Activated naive CD4-positive, alpha-beta T cell treated with Interleukin-2 at 50 U/mL for 16 hours (primary cell): ENCODE data around the gene MED19.
"Not testable (repeated sequence)": the region's sequence is repeated elsewhere in the genome, so short reads cannot be mapped to it uniquely, and the experiment has no call there.

ENCODE experiments used
- DNase-seq: peaks from one replicate; pipeline ENCODE4 v3.0.0-alpha.2; 2020

Gene MED19, protein sequence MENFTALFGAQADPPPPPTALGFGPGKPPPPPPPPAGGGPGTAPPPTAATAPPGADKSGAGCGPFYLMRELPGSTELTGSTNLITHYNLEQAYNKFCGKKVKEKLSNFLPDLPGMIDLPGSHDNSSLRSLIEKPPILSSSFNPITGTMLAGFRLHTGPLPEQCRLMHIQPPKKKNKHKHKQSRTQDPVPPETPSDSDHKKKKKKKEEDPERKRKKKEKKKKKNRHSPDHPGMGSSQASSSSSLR

DNA sequence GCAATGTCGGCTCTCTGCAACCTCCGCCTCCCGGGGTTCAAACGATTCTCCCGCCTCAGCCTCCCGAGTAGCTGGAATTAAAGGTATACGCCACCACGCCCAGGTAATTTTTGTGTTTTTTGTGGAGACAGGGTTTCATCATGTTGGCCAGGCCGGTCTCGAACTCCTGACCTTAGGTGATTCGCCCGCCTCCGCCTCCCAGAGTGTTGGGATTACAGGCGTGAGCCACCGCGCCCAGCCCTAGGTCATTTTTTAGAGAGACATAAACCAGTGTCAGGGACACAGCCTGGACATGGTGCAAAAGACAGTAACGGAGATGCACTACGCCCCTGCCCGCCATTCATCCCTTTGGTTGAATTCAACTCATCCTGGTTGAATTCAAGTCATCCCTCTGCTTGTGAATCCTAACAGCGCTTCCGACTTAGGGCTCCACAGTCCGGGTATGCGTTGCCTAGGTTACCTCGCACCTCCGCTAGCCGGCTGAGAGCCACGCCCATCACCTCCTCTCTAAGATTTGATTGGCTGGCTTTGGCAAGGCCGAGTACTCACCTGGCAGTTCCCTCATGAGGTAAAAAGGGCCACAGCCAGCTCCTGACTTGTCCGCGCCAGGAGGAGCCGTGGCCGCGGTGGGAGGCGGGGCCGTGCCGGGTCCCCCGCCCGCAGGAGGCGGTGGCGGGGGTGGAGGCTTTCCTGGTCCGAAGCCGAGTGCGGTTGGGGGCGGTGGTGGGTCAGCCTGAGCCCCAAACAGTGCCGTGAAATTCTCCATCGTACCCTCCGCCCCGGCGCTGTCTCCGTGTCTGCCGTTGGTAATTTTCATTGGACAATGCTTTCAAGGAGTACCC, at the start of gene MED19:
MED19 (minus strand) TSS at position 802 of the 842 bp plus-strand sequence; CDS start at position 766, 36 bp downstream.
- DNase-seq, result peak; percentile 80

DNA sequence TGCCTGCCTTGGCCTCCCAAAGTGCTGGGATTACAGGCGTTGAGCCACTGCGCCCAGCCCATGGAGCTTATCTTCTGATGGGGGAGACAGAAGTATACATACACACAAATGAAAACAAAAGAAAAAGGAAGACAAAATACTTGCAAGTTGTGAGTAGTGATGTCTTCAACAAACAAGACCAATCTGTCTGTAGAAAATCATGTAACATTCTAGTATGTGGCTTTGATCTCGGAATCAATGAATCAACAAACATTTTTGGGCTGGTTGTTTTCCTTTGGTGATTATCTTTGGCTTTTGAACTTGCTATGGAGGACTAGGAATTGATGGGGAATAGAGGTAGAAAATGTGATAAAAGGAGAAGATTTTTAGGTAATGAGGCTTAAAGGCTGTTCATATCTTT, 46.2 kb upstream of the MED19 start:
- DNase-seq, result no peak

DNA sequence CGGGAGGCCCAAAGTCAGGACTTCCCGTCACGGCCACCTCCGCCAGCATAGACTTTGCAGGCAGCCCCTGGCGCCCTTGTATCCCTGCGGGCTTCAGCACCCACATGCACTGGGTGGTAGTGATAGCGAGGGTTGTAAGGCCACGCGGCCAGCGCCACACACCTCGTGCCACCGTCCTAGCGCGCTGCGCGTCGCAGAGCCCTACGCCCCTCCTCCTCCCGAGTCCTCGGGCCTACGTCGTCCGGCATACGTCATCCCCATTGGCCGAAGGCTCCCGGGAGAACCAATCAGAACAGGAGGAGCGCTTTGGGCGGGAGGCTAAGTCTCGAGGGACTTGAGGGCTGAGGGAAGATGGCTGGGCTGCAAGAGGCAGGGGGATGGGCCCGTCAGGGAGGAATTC, 40.9 kb upstream of the MED19 start:
- no peak for DNase-seq

DNA sequence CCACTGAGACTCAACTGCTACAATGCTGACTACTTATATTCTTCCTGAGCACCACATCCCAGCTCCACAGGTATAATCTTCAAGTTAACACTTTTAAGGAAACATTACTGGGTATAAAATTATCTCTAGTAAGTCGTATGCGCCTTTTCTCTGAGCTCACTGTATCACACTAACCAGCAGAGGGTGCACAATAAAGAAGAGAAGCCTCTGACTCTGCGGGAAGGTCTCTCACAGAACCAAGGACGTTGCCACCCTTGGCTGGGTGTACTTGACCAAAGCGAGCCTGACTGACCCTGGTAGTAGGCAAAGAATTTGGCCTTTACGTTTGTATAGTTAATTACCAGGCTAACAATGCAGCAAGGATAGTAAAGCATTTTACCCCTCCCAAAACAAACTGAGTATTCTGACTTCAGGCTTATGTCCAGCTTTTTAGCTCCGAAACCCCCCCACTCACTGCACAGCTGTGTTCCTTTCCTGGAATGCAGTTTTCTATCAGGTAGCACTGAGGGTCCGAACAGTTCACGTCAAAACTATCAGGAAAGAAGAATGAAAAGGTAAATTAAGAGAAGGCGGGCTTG, 39.8 kb upstream of the MED19 start, which contains the start of gene BTBD18:
BTBD18 (minus strand) TSS at position 144 of the 578 bp plus-strand sequence. CDS start 631 bp downstream, outside the sequence.
- DNase-seq, result no peak

DNA sequence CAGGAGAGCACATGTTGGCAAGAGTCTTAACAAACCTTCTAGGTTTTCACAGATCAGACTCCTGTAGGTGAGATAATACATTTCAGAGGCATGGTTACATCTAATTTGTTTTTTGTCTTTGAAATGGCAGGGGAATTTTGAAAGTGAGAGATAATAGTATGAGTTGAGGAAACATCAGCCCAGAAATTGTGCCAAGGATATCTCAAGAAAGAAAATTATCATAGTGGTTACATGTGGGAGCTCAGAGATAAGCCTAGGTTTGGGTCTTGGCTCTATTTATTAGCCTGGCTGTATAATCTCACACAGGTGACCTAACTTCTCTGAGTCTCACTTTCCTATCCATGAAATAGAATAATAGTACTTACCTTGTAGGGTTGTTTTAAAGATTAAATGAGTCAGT, 39.2 kb upstream of the MED19 start:
- DNase-seq, result no peak

DNA sequence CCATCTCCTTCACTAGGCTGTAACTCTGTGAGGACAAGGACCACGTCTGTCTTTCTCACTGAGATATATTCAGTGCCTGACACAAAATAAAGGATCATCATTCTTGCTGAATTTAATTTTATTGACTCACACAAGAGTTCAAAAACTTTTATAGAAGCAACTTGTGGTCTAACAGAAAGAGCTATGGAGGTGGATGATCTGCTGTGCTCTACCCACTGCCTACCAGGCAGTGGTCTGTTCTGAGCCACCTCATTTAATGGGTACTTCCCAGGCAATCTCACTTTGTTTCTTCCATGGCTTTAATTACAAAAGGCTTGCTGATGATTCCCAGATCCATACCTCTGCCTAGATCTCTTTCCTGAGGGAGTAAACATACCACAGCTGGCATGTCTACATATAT, 34.9 kb upstream of the MED19 start:
- DNase-seq, result no peak

DNA sequence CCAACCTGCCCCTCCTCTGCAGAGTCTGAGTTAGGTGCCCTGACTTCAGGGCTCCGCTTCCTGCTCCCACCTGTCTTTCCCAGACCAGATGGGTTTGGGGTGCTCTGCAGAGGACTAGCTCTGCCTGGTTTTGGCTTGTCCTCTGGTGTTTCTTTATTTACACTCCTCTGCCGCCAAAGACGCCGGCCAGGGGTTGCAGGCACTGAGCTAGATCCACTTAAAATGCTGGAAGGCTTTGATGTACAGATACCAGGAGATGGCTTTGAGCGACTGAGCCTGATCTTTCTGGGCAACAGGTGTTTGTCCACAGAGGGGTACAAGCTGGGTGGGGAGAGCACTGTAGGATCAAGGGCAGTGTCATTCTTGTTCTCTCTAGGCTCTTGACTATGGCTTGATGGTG, 33.2 kb upstream of the MED19 start:
- DNase-seq, result no peak

DNA sequence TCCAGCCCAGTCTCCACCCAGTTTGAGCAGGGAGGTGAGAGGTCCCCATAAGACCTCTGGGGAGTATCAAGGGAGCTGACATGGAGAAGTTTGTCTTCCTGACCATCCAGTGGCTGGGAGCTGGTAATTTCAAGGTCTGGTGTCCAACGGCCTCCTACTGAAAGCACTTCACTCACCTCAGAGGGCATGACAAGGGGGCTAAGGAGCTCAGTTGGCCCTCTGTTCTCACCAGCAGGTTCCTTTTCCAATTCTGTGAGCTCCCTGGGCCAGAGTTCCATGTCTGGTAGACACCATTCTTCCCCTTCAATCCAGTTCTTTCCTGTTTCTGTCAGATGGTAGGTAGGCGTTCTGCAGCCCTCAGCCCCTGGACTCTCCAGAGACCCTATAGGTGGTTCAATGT, 32.3 kb upstream of the MED19 start:
- no peak for DNase-seq

DNA sequence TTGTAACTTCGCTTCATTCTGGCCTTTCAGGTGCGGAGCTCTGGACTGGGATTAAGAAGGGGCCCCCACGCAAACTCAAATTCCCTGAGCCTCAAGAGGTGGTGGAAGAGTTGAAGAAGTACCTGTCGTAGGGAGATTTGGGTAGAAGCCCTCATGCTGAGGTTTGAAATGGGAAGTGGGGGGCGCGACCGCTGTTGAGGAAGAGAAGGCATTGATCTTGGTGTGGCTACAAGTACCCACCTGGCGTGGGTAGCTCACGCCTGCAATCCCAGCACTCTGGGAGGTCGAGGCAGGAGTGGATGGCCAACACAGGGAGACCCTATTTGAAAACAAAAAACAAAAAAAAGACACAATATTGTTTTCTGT, 30.1 kb upstream of the MED19 start:
- no peak for DNase-seq

DNA sequence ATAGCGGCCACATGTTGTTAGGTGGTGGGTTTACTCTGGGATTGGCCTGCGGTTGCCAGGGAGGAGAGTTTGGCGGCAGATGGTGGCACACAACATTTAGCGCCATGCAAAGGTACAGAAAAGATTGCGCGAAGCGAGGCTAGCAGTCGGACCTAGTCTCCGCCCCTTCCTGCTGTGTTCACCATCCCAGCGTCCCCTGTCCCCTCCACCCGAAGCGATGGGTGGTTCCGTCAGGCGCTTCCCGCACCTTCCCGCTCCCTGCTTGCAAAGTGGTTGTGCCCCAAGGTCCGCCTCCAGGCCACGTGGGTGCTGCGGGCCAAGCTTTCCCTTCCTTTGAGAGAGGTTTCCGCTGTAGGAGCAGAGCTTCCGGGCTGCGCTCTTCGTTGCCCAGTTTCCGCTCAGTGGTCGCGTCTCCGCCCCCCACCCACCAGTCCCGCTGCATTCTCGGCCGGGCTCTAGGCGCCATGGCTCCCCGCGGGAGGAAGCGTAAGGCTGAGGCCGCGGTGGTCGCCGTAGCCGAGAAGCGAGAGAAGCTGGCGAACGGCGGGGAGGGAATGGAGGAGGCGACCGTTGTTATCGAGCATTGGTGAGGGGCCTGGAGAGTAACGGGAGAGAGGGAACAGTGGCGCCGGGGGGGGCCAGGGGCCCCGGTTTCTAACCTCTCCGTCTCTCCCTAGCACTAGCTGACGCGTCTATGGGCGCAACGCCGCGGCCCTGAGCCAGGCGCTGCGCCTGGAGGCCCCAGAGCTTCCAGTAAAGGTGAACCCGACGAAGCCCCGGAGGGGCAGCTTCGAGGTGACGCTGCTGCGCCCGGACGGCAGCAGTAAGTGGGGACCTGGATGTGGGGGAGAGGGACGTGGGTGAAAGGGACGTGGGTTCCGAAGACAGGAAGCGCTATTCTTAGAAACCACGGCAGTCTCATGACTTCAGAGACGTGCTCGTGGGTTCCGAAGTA, 29.4 kb upstream of the MED19 start, which contains the start of gene SELENOH:
SELENOH (plus strand) TSS at position 360 of the 955 bp plus-strand sequence; CDS start at position 465, 105 bp downstream.
- peak; percentile 97 for DNase-seq

DNA sequence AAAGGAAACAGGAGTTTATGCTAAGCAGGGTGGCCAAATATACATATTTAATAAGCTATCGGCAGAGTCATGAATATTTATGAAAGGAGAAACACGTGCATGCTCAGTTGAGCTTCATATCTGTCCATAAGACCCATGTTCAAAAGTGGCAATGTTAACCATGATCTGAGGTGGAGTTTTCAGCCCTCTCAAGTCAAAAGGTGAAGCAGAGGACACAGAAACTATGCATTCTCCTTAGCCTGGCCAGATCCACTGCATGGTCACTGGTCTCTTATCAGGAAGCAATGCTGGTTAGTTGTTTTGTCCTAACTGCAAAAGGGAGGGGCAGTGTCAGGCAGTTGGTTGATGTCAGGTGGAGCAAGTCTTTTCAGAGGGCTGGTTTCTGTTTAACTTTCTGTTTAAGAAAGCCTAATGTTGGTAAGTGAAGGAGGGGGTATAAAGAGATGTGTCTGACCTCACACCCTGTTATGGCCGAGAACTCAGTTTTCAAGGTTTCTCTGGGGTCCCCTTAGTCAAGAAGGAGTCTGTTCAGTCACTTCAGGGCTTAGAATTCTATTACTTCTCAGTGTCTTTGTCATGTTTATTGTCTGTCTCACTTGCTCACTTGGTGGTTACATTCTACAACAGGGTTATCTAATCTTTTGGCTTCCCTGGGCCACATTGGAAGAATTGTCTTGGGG, 23.7 kb upstream of the MED19 start:
- no peak for DNase-seq

DNA sequence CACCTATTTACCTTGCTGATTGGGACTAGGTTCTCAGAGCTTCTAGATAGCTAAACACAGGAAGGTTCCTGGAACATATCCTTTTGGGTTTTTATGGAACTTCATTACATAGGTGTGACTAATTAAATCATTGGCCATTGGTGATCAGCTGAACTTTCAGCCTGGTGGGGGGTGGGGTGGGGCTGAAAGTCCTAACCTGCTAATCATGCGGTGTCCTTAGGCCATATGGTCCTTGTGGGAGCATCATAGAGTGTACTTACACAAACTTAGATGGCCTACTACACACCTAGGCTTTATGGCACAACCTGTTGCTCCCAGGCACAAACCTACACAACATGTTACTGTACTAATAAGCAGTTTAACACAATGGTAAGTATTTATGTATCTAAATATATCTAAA, 20.6 kb upstream of the MED19 start:
- no peak for DNase-seq

DNA sequence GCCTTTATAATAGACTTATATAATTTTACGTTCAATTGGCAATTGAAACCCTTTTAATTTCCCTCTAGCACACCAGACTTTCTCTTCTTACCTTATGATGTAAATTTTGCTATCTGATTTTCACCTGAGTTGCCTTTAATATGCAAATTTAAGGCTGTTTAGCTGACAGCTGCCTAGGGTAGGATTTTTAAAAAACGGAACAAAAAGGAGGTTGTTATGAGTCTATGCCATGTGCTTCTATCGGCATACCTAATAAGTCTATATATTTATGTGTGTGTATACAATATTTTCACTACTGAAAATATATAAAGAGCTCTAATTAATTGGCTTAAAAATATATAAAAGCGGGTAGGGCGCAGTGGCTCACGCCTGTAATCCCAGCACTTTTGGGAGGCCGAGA, 17.5 kb upstream of the MED19 start:
- no peak for DNase-seq

DNA sequence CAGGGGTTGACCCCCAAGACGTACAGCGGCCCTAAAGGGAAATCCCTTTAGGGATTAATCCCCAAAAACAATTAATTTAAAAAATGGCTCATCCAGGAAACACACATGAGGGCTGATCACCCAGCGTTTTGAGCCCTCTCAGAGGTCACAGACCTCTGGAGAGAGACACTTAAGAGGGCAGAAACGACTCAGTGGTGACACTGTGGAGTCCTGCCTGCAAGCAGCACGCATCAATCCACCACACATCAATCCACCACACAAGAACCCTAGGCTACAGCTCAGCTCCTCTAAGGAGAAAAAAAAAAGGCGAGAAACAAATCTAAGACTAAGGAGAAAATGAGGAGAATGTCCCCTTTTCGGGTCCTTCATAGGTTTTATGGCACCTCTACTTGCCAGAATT, 16.8 kb upstream of the MED19 start:
- no peak for DNase-seq

DNA sequence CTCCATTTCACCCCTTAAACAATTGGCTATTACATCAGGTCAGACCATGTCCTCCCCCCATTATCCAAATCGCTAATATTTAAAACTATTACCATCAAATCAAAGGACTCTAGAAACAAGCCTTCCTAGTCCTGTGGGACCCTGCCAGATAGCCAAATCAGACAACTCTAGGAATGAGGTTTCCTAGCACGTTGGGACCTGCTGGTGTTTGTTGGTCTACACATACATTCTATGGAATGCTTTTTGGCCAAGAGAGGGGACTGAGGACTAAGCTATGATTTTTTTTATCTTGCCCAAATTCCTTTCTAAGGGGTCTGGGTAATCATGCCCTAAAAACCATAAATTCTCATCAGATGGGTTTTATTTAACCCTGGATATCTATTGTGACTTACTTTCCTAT, 15.2 kb upstream of the MED19 start:
- no peak for DNase-seq

DNA sequence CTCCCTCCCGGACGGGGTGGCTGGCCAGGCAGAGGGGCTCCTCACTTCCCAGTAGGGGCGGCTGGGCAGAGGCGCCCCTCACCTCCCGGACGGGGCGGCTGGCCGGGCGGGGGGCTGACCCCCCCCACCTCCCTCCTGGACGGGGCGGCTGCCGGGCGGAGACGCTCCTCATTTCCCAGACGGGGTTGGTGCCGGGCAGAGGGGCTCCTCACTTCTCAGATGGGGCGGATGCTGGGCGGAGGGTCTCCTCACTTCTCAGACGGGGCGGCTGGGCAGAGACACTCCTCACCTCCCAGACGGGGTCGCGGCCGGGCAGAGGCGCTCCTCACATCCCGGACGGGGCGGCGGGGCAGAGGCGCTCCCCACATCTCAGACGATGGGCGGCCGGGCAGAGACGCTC, 4.7 kb upstream of the MED19 start:
- DNase-seq, result not testable (repeated sequence)

DNA sequence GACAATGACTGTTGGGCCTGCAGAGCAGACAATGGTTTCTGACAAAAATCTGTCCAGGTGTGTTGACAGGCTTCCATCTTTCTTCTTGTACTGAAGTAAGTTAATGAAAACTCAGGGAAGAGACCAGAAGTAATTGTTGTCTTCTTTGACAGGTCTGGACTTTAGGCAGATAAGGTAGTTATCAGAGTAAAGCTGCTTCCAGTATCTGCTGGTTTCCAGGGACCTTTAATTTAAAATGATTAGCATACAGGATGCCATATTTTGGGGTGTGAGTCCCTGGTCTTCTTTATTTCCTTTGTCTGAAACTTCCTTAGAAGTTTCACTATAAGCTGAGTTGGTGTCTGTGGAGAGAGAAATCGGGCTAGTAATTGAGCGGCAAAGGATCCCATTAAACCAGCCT, 1.8 kb upstream of the MED19 start:
- no peak for DNase-seq

DNA sequence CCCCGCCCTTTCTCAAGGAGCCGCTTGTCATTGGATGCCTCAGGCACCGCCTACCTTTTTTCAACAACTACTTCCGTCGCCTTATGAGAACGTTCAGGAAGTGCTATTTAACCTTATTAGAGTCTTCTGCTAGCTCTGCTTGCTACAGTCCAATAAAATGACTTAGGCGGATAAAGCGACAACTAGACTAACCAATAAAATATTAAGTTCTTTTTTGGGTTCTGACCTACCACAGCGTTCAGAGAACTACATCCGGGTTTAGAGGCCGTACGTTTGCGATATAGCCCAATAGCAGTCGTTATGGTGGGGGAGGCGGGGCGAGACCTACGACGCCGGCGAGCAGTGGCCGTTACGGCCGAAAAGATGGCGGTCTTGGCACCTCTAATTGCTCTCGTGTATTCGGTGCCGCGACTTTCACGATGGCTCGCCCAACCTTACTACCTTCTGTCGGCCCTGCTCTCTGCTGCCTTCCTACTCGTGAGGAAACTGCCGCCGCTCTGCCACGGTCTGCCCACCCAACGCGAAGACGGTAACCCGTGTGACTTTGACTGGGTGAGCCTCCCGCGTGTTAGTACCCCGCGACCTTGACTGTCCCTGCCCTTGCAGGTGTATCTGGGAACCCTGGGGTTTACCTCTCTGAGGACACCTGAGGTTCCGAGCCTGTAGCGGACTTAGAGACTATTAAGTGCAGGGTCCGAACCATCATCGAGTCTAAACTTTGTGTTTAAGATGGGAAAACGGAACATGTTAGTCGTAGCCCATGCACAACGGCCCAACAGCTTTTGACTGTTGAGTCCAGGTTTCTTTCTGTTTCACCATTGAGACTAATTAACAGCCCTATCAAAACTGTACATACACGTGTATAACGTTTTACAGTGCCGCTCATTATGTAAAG, 488 bp upstream of the MED19 start, which contains the start of gene TMX2:
TMX2 (plus strand) TSS at position 338 of the 895 bp plus-strand sequence; CDS start at position 364, 26 bp downstream.
- peak; percentile 92 for DNase-seq

DNA sequence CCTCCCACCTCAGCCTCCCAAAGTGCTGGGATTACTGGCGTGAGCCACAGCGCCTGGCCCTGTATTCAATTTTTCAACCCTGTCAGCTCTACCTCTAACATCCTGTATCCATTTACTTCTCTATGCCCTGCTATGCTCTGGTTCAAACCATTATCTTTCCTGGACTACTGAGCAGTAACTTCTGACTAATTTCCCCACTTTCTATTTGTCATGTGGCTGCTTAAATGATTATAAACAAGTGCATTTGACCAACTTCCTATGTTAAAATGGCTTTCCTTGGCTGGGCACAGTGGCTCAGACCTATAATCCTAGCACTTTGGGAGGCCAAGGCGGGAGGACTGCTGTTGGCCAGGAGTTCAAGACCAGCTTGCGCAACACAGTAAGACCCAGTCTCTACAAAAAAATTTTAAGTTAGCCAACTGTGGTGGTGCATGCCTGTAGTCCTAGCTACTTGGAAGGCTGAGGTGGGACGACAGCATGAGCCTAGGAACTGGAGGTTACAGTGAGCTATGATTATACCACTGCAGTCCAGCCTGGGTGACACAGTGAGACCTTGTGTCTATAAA, 2.1 kb downstream of the MED19 start:
- no peak for DNase-seq

DNA sequence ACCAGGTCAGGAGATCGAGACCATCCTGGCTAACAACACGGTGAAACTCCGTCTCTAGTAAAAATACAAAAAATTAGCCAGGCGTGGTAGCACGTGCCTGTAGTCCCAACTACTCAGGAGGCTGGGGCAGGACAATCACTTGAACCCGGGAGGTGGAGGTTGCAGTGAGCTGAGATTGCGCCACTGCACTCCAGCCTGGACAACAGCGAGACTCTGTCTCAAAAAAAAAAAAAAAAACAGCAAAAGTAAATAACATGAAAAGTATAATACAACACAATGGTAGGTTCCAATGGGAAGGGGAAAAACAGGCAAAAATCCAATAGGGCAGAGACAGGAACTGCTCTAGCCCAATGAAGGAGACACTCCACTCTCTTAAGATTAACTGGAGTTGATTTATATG, 6.6 kb downstream of the MED19 start:
- DNase-seq, result not testable (repeated sequence)

DNA sequence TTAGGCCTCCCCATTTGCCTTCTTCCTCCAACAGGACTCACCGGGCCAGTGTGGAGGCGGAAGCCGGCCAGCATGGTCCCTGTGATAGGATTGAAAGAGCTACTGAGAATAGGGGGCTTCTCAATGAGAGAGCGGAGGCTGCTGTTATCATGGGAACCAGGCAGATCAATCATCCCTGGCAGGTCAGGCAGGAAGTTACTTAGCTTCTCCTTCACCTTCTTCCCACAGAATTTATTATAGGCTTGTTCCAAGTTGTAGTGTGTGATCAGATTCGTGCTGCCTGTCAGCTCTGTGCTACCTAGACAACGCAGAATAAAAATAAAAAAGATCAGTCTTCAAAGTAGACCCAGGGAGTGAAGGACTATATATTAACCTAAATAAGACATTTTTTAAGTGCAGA, 7.1 kb downstream of the MED19 start:
- no peak for DNase-seq
